IMR-90 (cell line): ENCODE measurements around the gene HACD2. TPM values are rescaled to one million over a fixed set of nuclear protein-coding genes. Genes with fewer than 3 reads are reported as not detected.

Experiments
- ATAC-seq: fragments of 200-7000 bp; cut with Tn5 transposase; 2 replicates; pipeline ENCODE4 v1.9.1; 2020; ENCODE audit warnings: low read depth, mild to moderate bottlenecking, moderate library complexity
- BruUV-seq: library from RNA; stranded (reverse); fragments of 400-500 nt; replicated peaks from 2 replicates; lab custom pipeline; 2021; lab: Mats Ljungman, UMichigan
- CTCF ChIA-PET: fragments of 300-600 bp; formaldehyde crosslinking; extraction: SDS; loops from one replicate; lab custom pipeline; 2021; ENCODE audit warnings: antibody characterized with exemption; lab: Yijun Ruan, JAX
- POLR2A ChIA-PET: fragments of 300-600 bp; sonication (Branson Sonifier 250); formaldehyde crosslinking; loops from one replicate; lab custom pipeline; 2022; ENCODE audit warnings: antibody characterized with exemption; ENCODE audit not compliant: unreplicated experiment; lab: Charles Lee
- DNase-seq: peaks from one replicate; pipeline ENCODE4 v3.0.0; 2013
- H2AFZ ChIP-seq: replicated peaks from 2 replicates; pipeline ENCODE3; 2013; ENCODE audit warnings: low read length, mild to moderate bottlenecking; ENCODE audit not compliant: poor library complexity
- H2AK5ac ChIP-seq: 2 replicates; pipeline ENCODE4 v1.6.1; 2013; ENCODE audit warnings: low read depth, low read length, inconsistent platforms
- H2AK9ac ChIP-seq: replicated peaks from 2 replicates; pipeline ENCODE3; 2013; ENCODE audit warnings: mild to moderate bottlenecking, low read depth, low read length, moderate library complexity; ENCODE audit not compliant: poor library complexity
- H2BK120ac ChIP-seq: 2 replicates; pipeline ENCODE4 v1.6.1; 2013; ENCODE audit warnings: low read depth, low read length, inconsistent platforms
- H2BK15ac ChIP-seq: 3 replicates; pipeline ENCODE4 v1.6.1; 2013; ENCODE audit warnings: low read depth, low read length, inconsistent platforms
- H2BK20ac ChIP-seq: 2 replicates; pipeline ENCODE4 v1.6.1; 2013; ENCODE audit warnings: low read depth, mild to moderate bottlenecking, inconsistent platforms, low read length, moderate library complexity
- H2BK5ac ChIP-seq: 2 replicates; pipeline ENCODE4 v1.6.1; 2013; ENCODE audit warnings: mild to moderate bottlenecking, low read depth, low read length, inconsistent platforms; ENCODE audit not compliant: poor library complexity, severe bottlenecking
- H3K14ac ChIP-seq: replicated peaks from 2 replicates; pipeline ENCODE4 v1.6.1; 2013; ENCODE audit warnings: low read depth, low read length, inconsistent platforms
- H3K18ac ChIP-seq: 2 replicates; pipeline ENCODE4 v1.6.1; 2013; ENCODE audit warnings: low read depth, low read length, control low read depth
- H3K23ac ChIP-seq: 2 replicates; pipeline ENCODE4 v1.6.1; 2013; ENCODE audit warnings: low read depth, low read length, inconsistent platforms
- H3K27ac ChIP-seq: 2 replicates; pipeline ENCODE4 v1.5.1; 2013; ENCODE audit warnings: mild to moderate bottlenecking, control low read depth, low read length; ENCODE audit not compliant: insufficient read depth
- H3K27me3 ChIP-seq: 2 replicates; pipeline ENCODE4 v1.6.1; 2013; ENCODE audit warnings: low read length; ENCODE audit not compliant: control insufficient read depth, insufficient read depth
- H3K36me3 ChIP-seq: 2 replicates; pipeline ENCODE4 v1.6.1; 2013; ENCODE audit warnings: low read length, mixed read lengths; ENCODE audit not compliant: control insufficient read depth, insufficient read depth
- H3K4ac ChIP-seq: 2 replicates; pipeline ENCODE4 v1.6.1; 2013; ENCODE audit warnings: low read depth, low read length, inconsistent platforms
- H3K4me1 ChIP-seq: 2 replicates; pipeline ENCODE4 v1.6.1; 2013; ENCODE audit warnings: low read length, mixed read lengths; ENCODE audit not compliant: control insufficient read depth, insufficient read depth
- H3K4me2 ChIP-seq: 2 replicates; pipeline ENCODE4 v1.6.1; 2013; ENCODE audit warnings: low read depth, mild to moderate bottlenecking, control low read depth, low read length, moderate library complexity
- H3K4me3 ChIP-seq: 2 replicates; pipeline ENCODE4 v1.5.1; 2013; ENCODE audit warnings: low read depth, mild to moderate bottlenecking, control low read depth, low read length, moderate library complexity; ENCODE audit not compliant: insufficient read depth
- H3K56ac ChIP-seq: 2 replicates; pipeline ENCODE4 v1.6.1; 2013; ENCODE audit warnings: low read length, inconsistent platforms; ENCODE audit not compliant: insufficient read depth; ENCODE audit errors: extremely low read depth
- H3K79me1 ChIP-seq, 2 experiments: 2 replicates each; pipeline ENCODE4 v1.6.1; 2013; ENCODE audit warnings: low read length in 2 of 2, inconsistent platforms in 1 of 2, low read depth in 1 of 2
- H3K9ac ChIP-seq: 2 replicates; pipeline ENCODE4 v1.6.1; 2013; ENCODE audit warnings: low read depth, low read length, control low read depth
- H3K9me1 ChIP-seq: 2 replicates; pipeline ENCODE4 v1.6.1; 2013; ENCODE audit warnings: low read length, inconsistent platforms; ENCODE audit not compliant: insufficient read depth
- H3K9me3 ChIP-seq: 2 replicates; pipeline ENCODE4 v1.6.1; 2013; ENCODE audit warnings: low read length; ENCODE audit not compliant: control insufficient read depth, insufficient read depth
- H4K20me1 ChIP-seq: 2 replicates; pipeline ENCODE4 v1.6.1; 2013; ENCODE audit warnings: low read length, inconsistent platforms; ENCODE audit not compliant: insufficient read depth
- H4K5ac ChIP-seq: 2 replicates; pipeline ENCODE4 v1.6.1; 2013; ENCODE audit warnings: mild to moderate bottlenecking, low read depth, low read length, control low read depth
- H4K8ac ChIP-seq, 2 experiments: 2 replicates each; pipeline ENCODE4 v1.6.1; 2013; ENCODE audit warnings: low read depth in 2 of 2, low read length in 2 of 2, control low read depth in 1 of 2, inconsistent platforms in 1 of 2
- H4K91ac ChIP-seq: 2 replicates; pipeline ENCODE4 v1.6.1; 2013; ENCODE audit warnings: low read depth, low read length, inconsistent platforms; ENCODE audit not compliant: insufficient read depth
- BHLHE40 ChIP-seq: fragments of 150-350 bp; IDR thresholded peaks from 2 replicates; pipeline ENCODE4 v1.6.1; 2016; ENCODE audit warnings: mild to moderate bottlenecking, low read depth, low read length
- CHD1 ChIP-seq: IDR thresholded peaks from 2 replicates; pipeline ENCODE4 v1.6.1; 2012; ENCODE audit warnings: low read depth, low read length, improper control_type of control experiment
- CTCF ChIP-seq: conservative IDR thresholded peaks from 2 replicates; pipeline ENCODE4 v1.5.1; 2012; ENCODE audit warnings: mild to moderate bottlenecking, low read depth, low read length, improper control_type of control experiment
- ELK1 ChIP-seq: fragments of 150-350 bp; IDR thresholded peaks from 2 replicates; pipeline ENCODE4 v1.6.1; 2016; ENCODE audit warnings: low read depth, mild to moderate bottlenecking, low read length, moderate library complexity, borderline replicate concordance
- FOS ChIP-seq: fragments of 150-350 bp; IDR thresholded peaks from 2 replicates; pipeline ENCODE4 v1.6.1; 2016; ENCODE audit warnings: low read depth, low read length
- MAFK ChIP-seq: IDR thresholded peaks from 2 replicates; pipeline ENCODE4 v1.6.1; 2012; ENCODE audit warnings: low read depth, low read length, improper control_type of control experiment
- MAZ ChIP-seq: IDR thresholded peaks from 2 replicates; pipeline ENCODE4 v1.6.1; 2012; ENCODE audit warnings: low read depth, mild to moderate bottlenecking, low read length, improper control_type of control experiment, moderate library complexity, borderline replicate concordance
- MXI1 ChIP-seq: IDR thresholded peaks from 2 replicates; pipeline ENCODE4 v1.6.1; 2012; ENCODE audit warnings: low read depth, mild to moderate bottlenecking, low read length, moderate library complexity, borderline replicate concordance
- NFE2L2 ChIP-seq: fragments of 150-350 bp; IDR thresholded peaks from 2 replicates; pipeline ENCODE4 v1.6.1; 2016; ENCODE audit warnings: low read depth, mild to moderate bottlenecking, low read length
- POLR2A ChIP-seq: IDR thresholded peaks from 2 replicates; pipeline ENCODE4 v1.6.1; 2012; ENCODE audit warnings: mild to moderate bottlenecking, low read depth, low read length
- RAD21 ChIP-seq: IDR thresholded peaks from 2 replicates; pipeline ENCODE4 v1.6.1; 2012; ENCODE audit warnings: low read length, improper control_type of control experiment
- RCOR1 ChIP-seq: IDR thresholded peaks from 2 replicates; pipeline ENCODE4 v1.6.1; 2012; ENCODE audit warnings: mild to moderate bottlenecking, low read length, improper control_type of control experiment; ENCODE audit not compliant: insufficient replicate concordance
- RFX5 ChIP-seq: IDR thresholded peaks from 2 replicates; pipeline ENCODE4 v1.8.0; 2012; ENCODE audit warnings: low read depth, mild to moderate bottlenecking, low read length, moderate library complexity
- SMC3 ChIP-seq: fragments of 150-350 bp; IDR thresholded peaks from 2 replicates; pipeline ENCODE4 v1.6.1; 2016; ENCODE audit warnings: low read depth, mild to moderate bottlenecking, antibody characterized with exemption, low read length, moderate library complexity
- USF2 ChIP-seq: fragments of 150-350 bp; IDR thresholded peaks from 2 replicates; pipeline ENCODE4 v1.6.1; 2017; ENCODE audit warnings: mild to moderate bottlenecking, antibody characterized with exemption, low read length, low read depth
- WGBS, 2 experiments: methylation state at CpG; one replicate each; pipeline versions ENCODE4 v1.1.5 to v1.1.7; 2013; ENCODE audit warnings: missing lambda C conversion rate in 2 of 2; ENCODE audit not compliant: insufficient read length in 1 of 2; ENCODE audit errors: extremely low coverage in 2 of 2; 5-methylcytosine and 5-hydroxymethylcytosine counted together
- dilution Hi-C: fragments of 300-500 bp; cut with HindIII; formaldehyde crosslinking; loops from one replicate; pipeline ENCODE4 v1.14.3; 2018; ENCODE audit warnings: low sequenced_read_pairs; ENCODE audit not compliant: unreplicated experiment
- in situ Hi-C: fragments of 300-500 bp; cut with MboI; formaldehyde crosslinking; loops from 3 replicates; pipeline ENCODE4 v1.14.3; 2019; ENCODE audit warnings: low sequenced_read_pairs, inconsistent platforms, mixed read lengths
- intact Hi-C: fragments of 100-400 bp; cut with micrococcal nuclease; formaldehyde crosslinking; loops from 2 replicates; pipeline ENCODE4 v1.10.0; 2022
- polyA plus RNA-seq, 3 experiments: library from polyadenylated mRNA; depleted of rRNA; stranded (reverse); fragments of >200 nt; gene quantifications; 2 replicates each; pipeline ENCODE4 v1.2.3, GENCODE V29; 2012; ENCODE audit warnings: low replicate concordance in 1 of 3
- total RNA-seq: library from RNA; depleted of rRNA; stranded (reverse); fragments of >200 nt; gene quantifications from 2 replicates; pipeline ENCODE4 v1.2.3, GENCODE V29; 2012

Gene HACD2
- total and polyA plus RNA-seq, 2 of the 4 experiments (the other 2 are of a cell fraction): 21.5 to 22.6 TPM

GRCh38 chr3:123571264-123571972 is 13.4 kb downstream of the HACD2 start:
- H3K56ac ChIP-seq: no peak overlapping the region
- in situ Hi-C loops (no loop called here), intact Hi-C loops (no loop called here), dilution Hi-C loops (no loop called here)
- H2AK9ac ChIP-seq: no peak overlapping the region
- H3K9me1 ChIP-seq: peaks cover 6% of the 10 kb centered on the region
- H3K23ac ChIP-seq: no peak overlapping the region
- H3K4me2 ChIP-seq: no peak overlapping the region
- H2AK5ac ChIP-seq: no peak overlapping the region
- no peak overlapping the region for H3K27ac ChIP-seq
- H3K18ac ChIP-seq: no peak overlapping the region
- no TSS peak for BruUV-seq
- no peaks in the 10 kb centered on the region for H3K9me3 ChIP-seq
- H3K27me3 ChIP-seq: no peaks in the 10 kb centered on the region
- no peak overlapping the region for H3K4ac ChIP-seq
- no peak overlapping the region for H4K8ac ChIP-seq
- no peak for ATAC-seq
- H4K20me1 ChIP-seq: peaks cover 5% of the 10 kb centered on the region; the same call in 1 of the 2 replicates
- no peak overlapping the region for H4K5ac ChIP-seq
- H2BK5ac ChIP-seq: no peak overlapping the region
- no CpG with 5 or more reads among the region's 4 CpGs for WGBS, 2 experiments
- no peak overlapping the region for H2BK120ac ChIP-seq
- H3K9ac ChIP-seq: no peak overlapping the region
- H3K79me1 ChIP-seq: peaks cover 11% of the 10 kb centered on the region in 2 experiments; a peak in 3 of 4 replicates
- no peak overlapping the region for H2BK15ac ChIP-seq
- H3K4me1 ChIP-seq: peaks cover 4% of the 10 kb centered on the region; the same call in 1 of the 2 replicates
- ChIA-PET POLR2A (no interaction called here), CTCF (interaction anchor here (1.1 kb wide), 1 partner anchor 13 kb away, joined by 3 read pairs; no protein-coding TSS in a partner anchor)
- no peak overlapping the region for H3K4me3 ChIP-seq
- H3K36me3 ChIP-seq: no peaks in the 10 kb centered on the region; the same call in 1 of the 2 replicates
- no peak overlapping the region for H2BK20ac ChIP-seq
- DNase-seq: no peak
- no peak overlapping the region for H4K91ac ChIP-seq
- H3K14ac ChIP-seq: no peak overlapping the region
- H2AFZ ChIP-seq: no peak overlapping the region
- no peak for TF ChIP-seq BHLHE40
- no peak for TF ChIP-seq FOS
- no peak for TF ChIP-seq CTCF
- no peak for TF ChIP-seq MAZ
- no peak for TF ChIP-seq ELK1
- no peak for TF ChIP-seq POLR2A
- TF ChIP-seq MXI1: no peak
- no peak for TF ChIP-seq SMC3
- no peak for TF ChIP-seq CHD1
- no peak for TF ChIP-seq USF2
- no peak for TF ChIP-seq RCOR1
- TF ChIP-seq NFE2L2: no peak
- no peak for TF ChIP-seq RFX5
- TF ChIP-seq RAD21: no peak
- no peak for TF ChIP-seq MAFK
